Mammary epithelial cell (primary cell): ENCODE data around the gene LRBA.

Source experiments
- CTCF ChIP-seq, 2 donors: IDR thresholded peaks in 1 of 2; conservative IDR thresholded peaks in 1 of 2; 2 replicates each; pipeline ENCODE4 v1.5.1; 2011 to 2012; ENCODE audit warnings: inconsistent platforms in 2 of 2, low read length in 2 of 2, mild to moderate bottlenecking in 2 of 2, control low read depth in 1 of 2, low read depth in 1 of 2; ENCODE audit not compliant: insufficient read depth in 1 of 2; ENCODE audit errors: extremely low read depth in 1 of 2
- EZH2 ChIP-seq: IDR thresholded peaks from 2 replicates; pipeline ENCODE4 v1.6.1; 2012; ENCODE audit warnings: low read length, inconsistent platforms, borderline replicate concordance

GRCh38 chr4:151022586-151022985 is 7.5 kb upstream of the LRBA start:
- TF ChIP-seq EZH2 (no peak), CTCF (conservative IDR thresholded peaks at IDR 0.05 in 1 of 2, IDR thresholded peaks at IDR 0.05 in 1 of 2; ENCODE audit: extremely low read depth in 1 of 2, insufficient read depth in 1 of 2, low read depth in 1 of 2, low read length in 2 of 2) (no peak)
